K562 (cell line): ENCODE data around the gene SLC7A4. TPM values are rescaled to one million over a fixed set of nuclear protein-coding genes. Genes with fewer than 3 reads are reported as not detected.
A peak's percentile ranks its signal among the peaks of the same experiment; 100 is the strongest.

Experiments used
- ADNP ChIP-seq: fragments of 200-800 bp; sonication (Bioruptor generic); IDR thresholded peaks from 2 replicates; pipeline ENCODE4 v1.6.1; 2016; ENCODE audit warnings: missing genetic modification characterization, missing compliant biosample characterization
- CHCHD3 ChIP-seq: fragments of 250-450 bp; sonication (Bioruptor Pico); IDR thresholded peaks from 2 replicates; pipeline ENCODE4 v2.1.2; 2022; ENCODE audit warnings: mild to moderate bottlenecking
- CREB3L1 ChIP-seq: fragments of 450-650 bp; IDR thresholded peaks from 2 replicates; pipeline ENCODE4 v1.6.1; 2014; ENCODE audit warnings: low read depth, mild to moderate bottlenecking, moderate library complexity, borderline replicate concordance
- FOXA1 ChIP-seq: fragments of 450-650 bp; IDR thresholded peaks from 2 replicates; pipeline ENCODE4 v1.6.1; 2016; ENCODE audit warnings: mild to moderate bottlenecking, borderline replicate concordance
- FOXJ3 ChIP-seq: sonication (generic); formaldehyde crosslinking; IDR thresholded peaks from 2 replicates; pipeline ENCODE4 v1.4.0; 2020; ENCODE audit warnings: mild to moderate bottlenecking, missing genetic modification reagents
- HLTF ChIP-seq: fragments of 450-650 bp; IDR thresholded peaks from 2 replicates; pipeline ENCODE4 v1.6.1; 2016
- IRF1 ChIP-seq: sonication (generic); formaldehyde crosslinking; IDR thresholded peaks from 2 replicates; pipeline ENCODE4 v1.8.0; 2022; ENCODE audit warnings: missing genetic modification reagents, mild to moderate bottlenecking, borderline replicate concordance
- JUN ChIP-seq, 2 experiments: sonication (generic) in 1 of 2; formaldehyde crosslinking in 1 of 2; IDR thresholded peaks; 2 replicates each; pipeline versions ENCODE4 v1.6.1 to v1.8.0; 2012 to 2022; ENCODE audit warnings: borderline replicate concordance in 2 of 2, mild to moderate bottlenecking in 2 of 2, improper control_type of control experiment in 1 of 2, low read depth in 1 of 2, low read length in 1 of 2, missing genetic modification reagents in 1 of 2
- MCM5 ChIP-seq: fragments of 450-650 bp; IDR thresholded peaks from 2 replicates; pipeline ENCODE4 v1.6.1; 2016; ENCODE audit warnings: low read depth
- NCOA2 ChIP-seq, 2 experiments: fragments of 450-650 bp; IDR thresholded peaks; 2 replicates each; pipeline ENCODE4 v1.6.1; 2018; ENCODE audit warnings: mild to moderate bottlenecking in 2 of 2, moderate library complexity in 1 of 2; ENCODE audit not compliant: partially characterized antibody in 2 of 2
- NFXL1 ChIP-seq: fragments of 450-650 bp; formaldehyde crosslinking; IDR thresholded peaks from 2 replicates; pipeline ENCODE4 v1.4.0; 2021; ENCODE audit warnings: mild to moderate bottlenecking
- PURB ChIP-seq: sonication (generic); formaldehyde crosslinking; IDR thresholded peaks from 2 replicates; pipeline ENCODE4 v1.9.0; 2021; ENCODE audit warnings: low read depth, mild to moderate bottlenecking, missing genetic modification reagents
- RBM39 ChIP-seq: fragments of 200-400 bp; formaldehyde crosslinking; optimal IDR thresholded peaks from 2 replicates; pipeline ENCODE3; 2018; ENCODE audit warnings: low read depth, low read length
- SMARCA5 ChIP-seq: fragments of 450-650 bp; IDR thresholded peaks from 2 replicates; pipeline ENCODE4 v1.6.1; 2016
- TAF15 ChIP-seq: fragments of 200-400 bp; formaldehyde crosslinking; IDR thresholded peaks from 2 replicates; pipeline ENCODE4 v1.6.1; 2017; ENCODE audit warnings: mild to moderate bottlenecking, low read depth, low read length, moderate library complexity
- USF1 ChIP-seq: sonication (generic); formaldehyde crosslinking; IDR thresholded peaks from 2 replicates; pipeline ENCODE4 v1.9.0; 2022; ENCODE audit warnings: mild to moderate bottlenecking, missing genetic modification reagents
- ZBED1 ChIP-seq: IDR thresholded peaks from 2 replicates; pipeline ENCODE4 v1.6.1; 2014
- ZFP91 ChIP-seq: sonication (generic); formaldehyde crosslinking; IDR thresholded peaks from 2 replicates; pipeline ENCODE4 v1.8.0; 2022; ENCODE audit warnings: mild to moderate bottlenecking, missing genetic modification reagents
- ZFPM2 ChIP-seq: fragments of 250-450 bp; sonication (Bioruptor Pico); IDR thresholded peaks from 2 replicates; pipeline ENCODE4 v1.5.1; 2022; ENCODE audit warnings: mild to moderate bottlenecking
- ZNF146 ChIP-seq: IDR thresholded peaks from one replicate; pipeline ENCODE4 v1.6.1; 2018; ENCODE audit warnings: missing compliant biosample characterization; ENCODE audit not compliant: unreplicated experiment
- ZNF184 ChIP-seq: sonication (generic); formaldehyde crosslinking; IDR thresholded peaks from 2 replicates; pipeline ENCODE4 v1.5.0; 2020; ENCODE audit warnings: missing genetic modification reagents
- ZNF449 ChIP-seq: fragments of 250-450 bp; sonication (Bioruptor Pico); IDR thresholded peaks from 2 replicates; pipeline ENCODE4 v1.8.0; 2022; ENCODE audit warnings: moderate library complexity, mild to moderate bottlenecking, inconsistent platforms
- ZSCAN32 ChIP-seq: fragments of 450-650 bp; formaldehyde crosslinking; IDR thresholded peaks from 2 replicates; pipeline ENCODE4 v1.4.0; 2020; ENCODE audit warnings: mild to moderate bottlenecking, moderate library complexity
- ZZZ3 ChIP-seq: fragments of 450-650 bp; IDR thresholded peaks from 2 replicates; pipeline ENCODE4 v1.6.1; 2016; ENCODE audit warnings: antibody characterized with exemption, mild to moderate bottlenecking, moderate library complexity
- polyA plus RNA-seq, 8 experiments: library from polyadenylated mRNA; depleted of rRNA in 4 of 8; stranded (reverse) in 5 of 8; unstranded in 3 of 8; fragments of >200 nt; fragmentation: Nextera tagmentation in 2 of 8; fragmentation: Illumina TruSeq in 1 of 8; extraction: Ambion mirVana in 2 of 8; extraction: Trizol in 1 of 8; gene quantifications; 2 replicates each; pipeline versions ENCODE4 v1.2.1 to v1.2.3, GENCODE V29; 2011 to 2014; ENCODE audit warnings: inconsistent platforms in 1 of 8, missing spikeins in 1 of 8
- total RNA-seq, 7 experiments: library from RNA; depleted of rRNA in 6 of 7; stranded (reverse); fragments of >200 nt in 6 of 7; fragmentation: Illumina TruSeq in 2 of 7; extraction: Trizol in 2 of 7; gene quantifications; 2 replicates each; pipeline versions ENCODE4 v1.2.1 to v1.2.3, GENCODE V29; 2011 to 2021; ENCODE audit warnings: low replicate concordance in 1 of 7

The SLC7A4 gene
- total and polyA plus RNA-seq, 9 of the 15 experiments (the other 6 are each of a cell fraction or from before 2014, with no cell fraction given) = not detected

GRCh38 chr22:21076912-21077625 lies 44.7 kb upstream of the SLC7A4 start (continued):
- TF ChIP-seq ZNF184 (CRISPR knock-in tag) (no peak), FOXJ3 (no peak), SMARCA5 (no peak), ZZZ3 (no peak), HLTF (no peak), FOXA1 (no peak), CHCHD3 (CRISPR knock-in tag) (no peak), NFXL1 (CRISPR knock-in tag) (no peak), IRF1 (CRISPR knock-in tag) (no peak), PURB (CRISPR knock-in tag) (no peak), ZSCAN32 (CRISPR knock-in tag) (no peak), ZBED1 (no peak), ADNP (no peak), NCOA2 (IDR thresholded peaks at IDR 0.05; ENCODE audit: partially characterized antibody in 2 of 2) (no peak), ZFPM2 (CRISPR knock-in tag) (no peak), ZNF146 (no peak), ZFP91 (CRISPR knock-in tag) (no peak), CREB3L1 (no peak), MCM5 (peak; percentile 78; the same call in 1 of the 2 replicates), TAF15 (no peak), RBM39 (no peak), JUN (IDR thresholded peaks at IDR 0.05; ENCODE audit: borderline replicate concordance, low read depth, low read length) (no peak), JUN (CRISPR knock-in tag; IDR thresholded peaks at IDR 0.05; ENCODE audit: borderline replicate concordance) (0 out of 2 replicates have a peak, but pooled peaks have one; percentile 21), USF1 (peak; percentile 44; the same call in 1 of the 2 replicates), ZNF449 (CRISPR knock-in tag) (no peak)
